Mononuclear cell (primary cell): ENCODE data around the gene KCTD15. TPM values are rescaled to one million over a fixed set of nuclear protein-coding genes. Genes with fewer than 3 reads are reported as not detected.

Experiments used
- H3K27me3 ChIP-seq: 2 replicates; pipeline ENCODE4 v1.6.0; 2011; ENCODE audit warnings: low read length, control low read depth; ENCODE audit not compliant: insufficient read depth
- H3K4me1 ChIP-seq: 2 replicates; pipeline ENCODE4 v1.5.1; 2011; ENCODE audit warnings: mild to moderate bottlenecking, low read length, control low read depth; ENCODE audit not compliant: insufficient read depth
- H3K4me3 ChIP-seq: 2 replicates; pipeline ENCODE4 v1.5.1; 2011; ENCODE audit warnings: mild to moderate bottlenecking, low read length, moderate library complexity
- H3K9me3 ChIP-seq: 2 replicates; pipeline ENCODE4 v1.5.1; 2011; ENCODE audit warnings: low read depth, mild to moderate bottlenecking, control low read depth, low read length
- total RNA-seq: library from RNA; depleted of rRNA; stranded (reverse); fragments of >200 nt; gene quantifications from one replicate; pipeline ENCODE4 v1.2.3, GENCODE V29; 2012

Gene KCTD15
- total RNA-seq, 1 donor = 10.3 TPM

DNA sequence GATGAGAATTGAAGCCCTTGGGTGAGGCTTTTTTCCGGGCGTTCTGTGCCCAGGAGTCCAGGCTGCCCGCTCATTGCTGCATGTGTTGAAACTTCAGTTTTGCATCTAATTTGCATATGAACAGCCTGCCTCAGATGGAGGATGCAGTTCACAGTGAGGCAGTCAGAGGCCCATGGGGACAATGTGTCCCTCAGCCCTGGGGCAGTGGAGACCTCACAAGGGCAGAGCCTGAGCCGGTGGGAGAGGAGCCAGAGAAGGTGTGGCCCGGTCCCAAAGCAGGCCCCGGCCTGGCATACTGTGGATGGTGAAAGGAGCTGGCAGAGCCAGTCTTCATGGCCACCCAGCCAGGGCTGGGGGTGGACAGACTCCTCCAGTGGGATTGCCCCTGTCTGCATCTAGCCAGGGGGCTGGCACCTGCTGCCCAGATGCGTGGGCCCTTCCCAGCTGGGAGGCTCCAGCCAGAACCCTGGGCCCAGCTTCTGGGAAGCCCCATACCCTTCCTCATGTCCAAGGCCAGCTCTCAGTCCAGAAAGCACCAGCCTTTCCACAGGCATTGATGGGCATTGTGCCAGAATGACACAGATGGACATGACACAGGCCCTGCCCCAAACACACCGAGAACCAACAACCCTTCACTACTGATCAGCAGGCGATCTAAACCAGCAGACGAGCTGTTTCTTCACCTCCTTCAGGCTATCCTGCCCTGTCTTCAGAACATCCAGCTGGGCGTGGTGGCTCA is 32.9 kb upstream of the KCTD15 start:
- Histone ChIP-seq H3K9me3 (no peaks in the 10 kb centered on the region), H3K4me1 (no peaks in the 10 kb centered on the region), H3K27me3 (no peaks in the 10 kb centered on the region), H3K4me3 (no peak overlapping the region)

DNA sequence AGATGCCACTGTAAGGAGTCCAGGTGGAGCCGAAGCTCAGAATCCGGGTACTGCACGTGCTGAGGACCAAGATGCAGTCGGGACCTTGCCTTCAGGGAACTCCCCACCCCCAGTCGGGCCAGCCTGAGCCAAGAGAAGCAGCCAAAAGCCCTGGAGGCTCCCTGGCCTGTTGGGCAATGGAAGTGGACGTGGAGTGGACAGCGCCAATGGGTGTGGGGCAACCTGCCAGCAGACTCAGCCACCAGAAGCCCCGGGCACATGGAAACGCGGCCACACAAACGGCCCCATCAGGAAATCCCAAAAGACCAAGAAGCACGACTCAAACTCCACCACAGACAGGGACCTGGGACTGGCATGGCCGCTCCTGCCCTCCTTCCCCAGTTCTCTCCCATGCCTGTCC is 30.0 kb upstream of the KCTD15 start:
- Histone ChIP-seq H3K4me3 (no peak overlapping the region), H3K9me3 (no peaks in the 10 kb centered on the region), H3K4me1 (no peaks in the 10 kb centered on the region), H3K27me3 (no peaks in the 10 kb centered on the region)

DNA sequence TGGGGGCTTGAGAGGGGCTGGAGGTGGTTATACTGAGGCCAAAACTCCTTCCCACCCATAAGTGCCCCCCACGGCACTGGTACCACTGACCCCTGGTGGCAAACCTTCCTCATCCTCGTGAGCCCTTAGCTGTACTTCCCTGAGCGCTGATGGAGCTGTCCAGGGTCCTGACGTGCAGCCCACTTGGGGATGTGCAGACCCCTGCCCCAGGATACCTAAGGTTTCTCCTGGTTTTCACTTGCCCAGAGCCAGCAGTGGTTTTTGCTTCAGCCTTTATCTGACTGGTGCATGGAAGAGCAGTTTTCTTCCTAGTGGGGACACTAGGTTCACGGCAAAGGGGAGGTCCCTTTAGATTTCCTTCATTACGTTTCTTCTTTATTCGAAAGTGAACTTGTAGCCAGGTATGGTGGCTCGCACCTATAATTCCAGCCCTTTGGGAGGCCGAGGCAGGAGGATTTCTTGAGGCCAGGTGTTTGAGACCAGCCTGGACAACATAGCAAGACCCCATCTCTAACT is 28.7 kb upstream of the KCTD15 start:
- no peak overlapping the region for H3K4me3 ChIP-seq
- no peaks in the 10 kb centered on the region for H3K4me1 ChIP-seq
- no peaks in the 10 kb centered on the region for H3K27me3 ChIP-seq
- no peaks in the 10 kb centered on the region for H3K9me3 ChIP-seq

DNA sequence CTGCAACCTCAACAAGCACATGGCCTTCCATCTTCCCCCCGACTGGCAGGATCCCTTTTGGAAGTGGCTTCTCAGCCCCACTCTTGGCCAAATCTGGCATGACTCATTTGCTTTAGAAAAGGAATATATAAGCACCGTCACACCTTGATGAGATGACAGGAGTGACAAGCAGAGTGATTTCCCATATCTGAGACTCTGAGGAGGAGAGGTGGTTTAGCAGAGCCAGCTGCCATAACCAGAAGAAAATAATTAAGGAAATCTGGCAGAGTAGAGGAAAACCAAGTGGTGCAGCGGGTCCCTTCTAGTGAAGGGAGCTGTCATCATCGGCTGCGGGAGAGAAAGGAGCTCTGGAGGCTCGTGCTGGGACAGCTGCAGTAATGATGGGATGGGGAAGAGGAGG is 27.5 kb upstream of the KCTD15 start:
- H3K9me3 ChIP-seq = no peaks in the 10 kb centered on the region
- no peaks in the 10 kb centered on the region for H3K27me3 ChIP-seq
- H3K4me1 ChIP-seq = no peaks in the 10 kb centered on the region
- H3K4me3 ChIP-seq = no peak overlapping the region

DNA sequence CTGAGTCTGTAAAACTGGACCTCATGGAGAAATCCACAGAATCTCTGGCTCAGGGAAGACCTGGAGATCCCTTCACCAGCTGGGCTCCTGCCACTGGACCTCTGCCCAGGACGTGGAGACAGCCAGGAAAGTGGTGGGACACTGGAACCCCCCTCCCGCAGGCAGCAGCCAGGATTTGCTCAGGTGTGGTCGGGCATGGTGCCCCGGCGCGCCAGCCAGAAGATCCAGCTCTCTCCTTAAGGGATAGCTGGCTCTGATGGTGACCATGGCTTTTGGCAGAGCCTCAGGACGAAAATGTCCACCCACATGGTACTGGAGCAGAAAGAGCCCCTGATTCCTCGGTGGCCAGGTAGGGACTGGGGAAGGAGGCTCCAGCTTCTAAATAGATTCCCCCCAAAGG is 26.6 kb upstream of the KCTD15 start:
- no peaks in the 10 kb centered on the region for H3K4me1 ChIP-seq
- H3K4me3 ChIP-seq = no peak overlapping the region
- no peaks in the 10 kb centered on the region for H3K27me3 ChIP-seq
- no peaks in the 10 kb centered on the region for H3K9me3 ChIP-seq

DNA sequence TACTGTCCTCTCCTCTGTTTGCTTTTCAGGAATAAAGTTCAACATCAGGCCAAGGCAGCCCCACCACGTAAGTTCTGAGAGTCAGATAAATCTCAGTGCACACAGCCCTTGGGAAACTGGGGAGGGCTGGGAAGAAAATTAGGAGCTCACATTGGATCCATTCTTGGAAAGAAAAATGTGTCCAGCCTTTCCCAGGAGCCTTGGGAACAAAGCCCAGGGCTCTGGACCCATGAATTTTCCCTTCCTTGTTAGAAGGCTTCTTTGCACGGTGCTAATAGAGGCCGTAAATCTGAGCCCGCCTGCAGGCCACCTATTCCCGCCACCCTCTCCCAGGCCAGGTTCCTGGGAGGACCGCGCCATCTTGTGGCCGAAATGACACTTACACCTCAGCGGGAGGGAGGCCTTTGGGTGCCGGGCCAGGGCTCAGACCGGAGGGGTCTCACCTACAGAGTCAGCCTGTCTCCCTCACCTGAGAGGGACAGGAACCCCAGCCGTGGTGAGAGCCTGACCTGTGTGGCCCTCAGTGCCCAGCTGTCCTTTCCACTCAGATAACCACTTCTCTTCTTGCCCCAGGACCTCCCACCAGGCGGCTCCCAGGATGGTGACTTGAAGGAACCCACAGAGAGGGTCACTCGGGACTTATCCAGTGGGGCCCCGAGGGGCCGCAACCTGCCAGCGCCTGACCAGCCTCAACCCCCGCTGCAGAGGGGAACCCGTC is 25.1 kb upstream of the KCTD15 start:
- Histone ChIP-seq H3K4me1 (no peaks in the 10 kb centered on the region), H3K27me3 (no peaks in the 10 kb centered on the region), H3K4me3 (no peak overlapping the region), H3K9me3 (no peaks in the 10 kb centered on the region)

DNA sequence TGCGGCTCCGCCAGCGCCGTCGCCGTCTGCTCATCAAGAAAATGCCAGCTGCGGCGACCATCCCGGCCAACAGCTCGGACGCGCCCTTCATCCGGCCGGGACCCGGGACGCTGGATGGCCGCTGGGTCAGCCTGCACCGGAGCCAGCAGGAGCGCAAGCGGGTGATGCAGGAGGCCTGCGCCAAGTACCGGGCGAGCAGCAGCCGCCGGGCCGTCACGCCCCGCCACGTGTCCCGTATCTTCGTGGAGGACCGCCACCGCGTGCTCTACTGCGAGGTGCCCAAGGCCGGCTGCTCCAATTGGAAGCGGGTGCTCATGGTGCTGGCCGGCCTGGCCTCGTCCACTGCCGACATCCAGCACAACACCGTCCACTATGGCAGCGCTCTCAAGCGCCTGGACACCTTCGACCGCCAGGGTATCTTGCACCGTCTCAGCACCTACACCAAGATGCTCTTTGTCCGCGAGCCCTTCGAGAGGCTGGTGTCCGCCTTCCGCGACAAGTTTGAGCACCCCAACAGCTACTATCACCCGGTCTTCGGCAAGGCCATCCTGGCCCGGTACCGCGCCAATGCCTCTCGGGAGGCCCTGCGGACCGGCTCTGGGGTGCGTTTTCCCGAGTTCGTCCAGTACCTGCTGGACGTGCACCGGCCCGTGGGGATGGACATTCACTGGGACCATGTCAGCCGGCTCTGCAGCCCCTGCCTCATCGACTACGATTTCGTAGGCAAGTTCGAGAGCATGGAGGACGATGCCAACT is 24.4 kb upstream of the KCTD15 start:
- Histone ChIP-seq H3K4me3 (no peak overlapping the region), H3K9me3 (no peaks in the 10 kb centered on the region), H3K4me1 (no peaks in the 10 kb centered on the region), H3K27me3 (no peaks in the 10 kb centered on the region)

DNA sequence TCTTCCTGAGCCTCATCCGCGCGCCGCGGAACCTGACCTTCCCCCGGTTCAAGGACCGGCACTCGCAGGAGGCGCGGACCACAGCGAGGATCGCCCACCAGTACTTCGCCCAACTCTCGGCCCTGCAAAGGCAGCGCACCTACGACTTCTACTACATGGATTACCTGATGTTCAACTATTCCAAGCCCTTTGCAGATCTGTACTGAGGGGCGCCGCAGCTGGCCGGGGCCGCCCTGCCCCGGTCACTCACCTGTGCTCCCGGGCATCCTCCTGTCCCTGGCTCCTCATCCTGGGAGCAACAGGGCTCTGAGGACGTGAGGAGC is 23.9 kb upstream of the KCTD15 start:
- no peaks in the 10 kb centered on the region for H3K4me1 ChIP-seq
- H3K4me3 ChIP-seq = no peak overlapping the region
- no peaks in the 10 kb centered on the region for H3K27me3 ChIP-seq
- H3K9me3 ChIP-seq = no peaks in the 10 kb centered on the region

DNA sequence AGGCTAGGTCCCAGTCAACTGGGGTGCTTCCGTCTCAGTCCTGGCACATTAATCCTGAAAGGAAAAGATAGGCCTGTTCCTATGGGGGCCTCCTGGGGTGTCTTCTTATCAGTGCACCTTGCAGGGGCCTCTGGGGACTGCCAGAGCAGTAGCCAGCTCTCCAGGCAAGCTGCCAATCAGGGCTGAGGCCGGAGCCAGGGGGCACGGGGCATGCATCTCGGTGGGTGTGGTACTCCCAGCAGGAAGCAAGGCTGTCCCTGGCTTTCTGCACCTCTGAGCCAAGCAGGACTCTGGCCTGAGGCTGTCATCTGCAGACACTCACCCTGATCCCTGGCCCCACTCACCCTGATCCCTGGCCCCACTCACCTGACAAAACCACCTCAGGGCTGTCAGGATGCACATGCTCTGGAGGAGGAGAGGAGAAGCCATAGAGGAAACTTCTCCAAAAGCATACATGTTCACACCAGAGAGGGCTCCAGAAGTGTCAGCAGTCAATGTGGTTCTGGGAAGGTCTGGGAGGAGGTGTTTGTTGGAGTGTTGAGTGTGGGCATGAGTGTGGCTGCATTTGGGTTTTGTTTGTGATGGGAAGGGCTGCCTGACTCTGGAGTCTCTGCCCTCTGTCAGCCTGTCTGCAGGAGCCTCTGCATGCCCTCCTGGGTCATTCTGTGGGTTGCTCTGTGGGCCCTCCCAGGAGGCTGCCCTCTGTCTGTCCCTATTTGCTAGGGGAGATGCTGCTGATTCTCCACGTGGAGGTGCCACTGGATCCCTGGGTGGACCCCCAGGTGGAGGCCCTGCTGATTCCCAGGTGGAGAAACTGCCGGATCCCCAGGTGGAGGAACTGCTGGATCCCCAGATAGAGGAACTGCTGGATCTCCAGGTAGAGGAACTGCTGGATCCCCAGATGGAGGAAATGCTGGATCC is 22.7 kb upstream of the KCTD15 start:
- Histone ChIP-seq H3K4me1 (no peaks in the 10 kb centered on the region), H3K4me3 (no peak overlapping the region), H3K27me3 (peaks cover 3% of the 10 kb centered on the region), H3K9me3 (no peaks in the 10 kb centered on the region)

DNA sequence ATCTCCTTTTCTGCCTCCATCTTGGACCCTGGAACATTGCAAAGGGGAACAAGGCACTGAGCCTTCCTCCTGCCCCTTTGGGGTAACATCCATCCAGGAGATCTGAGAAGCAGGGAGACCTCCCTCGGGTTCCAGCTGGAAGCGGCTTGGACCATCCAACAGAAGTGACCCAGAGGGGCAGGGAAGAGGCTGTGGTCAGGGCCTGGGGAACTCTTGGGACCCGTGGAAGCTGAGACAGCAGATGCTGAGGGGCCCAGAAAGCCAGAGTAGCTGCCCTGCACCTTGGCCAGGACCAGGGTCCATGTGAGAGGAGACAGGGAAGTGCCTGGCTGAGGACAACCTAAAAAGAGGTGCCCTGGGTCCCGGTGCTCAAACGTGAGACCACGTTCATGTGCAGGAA is 21.9 kb upstream of the KCTD15 start:
- Histone ChIP-seq H3K4me3 (no peak overlapping the region), H3K4me1 (no peaks in the 10 kb centered on the region), H3K9me3 (no peaks in the 10 kb centered on the region), H3K27me3 (peaks cover 3% of the 10 kb centered on the region)

DNA sequence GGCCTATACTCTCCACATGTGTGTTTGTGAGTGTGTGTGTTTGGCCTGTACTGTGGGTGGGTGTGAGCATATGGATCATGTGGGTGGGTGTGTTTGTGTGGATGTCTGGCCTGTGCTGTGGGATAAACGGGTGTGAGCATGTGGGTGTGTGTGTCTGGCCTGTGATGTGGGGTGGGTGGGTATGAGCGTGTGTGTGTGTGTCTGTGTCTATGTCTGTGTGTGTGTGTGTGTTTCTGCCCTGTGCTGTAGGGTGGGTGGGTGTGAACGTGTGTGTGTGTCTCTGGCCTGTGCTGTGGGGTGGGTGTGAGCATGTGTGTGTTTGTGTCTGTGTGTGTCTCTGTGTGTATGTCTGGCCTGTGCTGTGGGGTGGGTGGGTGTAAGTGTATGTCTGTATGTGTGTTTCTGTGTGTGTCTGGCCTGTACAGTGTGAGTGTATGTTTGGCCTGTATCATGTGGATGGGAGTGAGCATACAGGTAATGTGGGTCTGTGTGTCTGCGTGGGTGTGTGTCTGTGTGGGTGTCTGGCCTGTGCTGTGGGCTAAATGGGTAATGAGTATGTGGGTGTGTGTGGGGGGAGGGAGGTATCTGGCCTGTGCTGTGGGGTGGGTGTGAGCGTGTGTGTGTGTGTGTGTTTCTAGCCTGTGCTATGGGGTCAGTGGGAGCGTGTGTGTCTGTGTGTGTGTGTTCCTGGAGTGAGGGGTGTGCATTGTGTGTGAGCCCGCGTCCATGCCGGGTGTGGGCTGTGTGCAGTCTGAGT is 20.8 kb upstream of the KCTD15 start:
- H3K4me3 ChIP-seq = no peak overlapping the region
- no peaks in the 10 kb centered on the region for H3K4me1 ChIP-seq
- H3K27me3 ChIP-seq = peaks cover 3% of the 10 kb centered on the region
- H3K9me3 ChIP-seq = no peaks in the 10 kb centered on the region

DNA sequence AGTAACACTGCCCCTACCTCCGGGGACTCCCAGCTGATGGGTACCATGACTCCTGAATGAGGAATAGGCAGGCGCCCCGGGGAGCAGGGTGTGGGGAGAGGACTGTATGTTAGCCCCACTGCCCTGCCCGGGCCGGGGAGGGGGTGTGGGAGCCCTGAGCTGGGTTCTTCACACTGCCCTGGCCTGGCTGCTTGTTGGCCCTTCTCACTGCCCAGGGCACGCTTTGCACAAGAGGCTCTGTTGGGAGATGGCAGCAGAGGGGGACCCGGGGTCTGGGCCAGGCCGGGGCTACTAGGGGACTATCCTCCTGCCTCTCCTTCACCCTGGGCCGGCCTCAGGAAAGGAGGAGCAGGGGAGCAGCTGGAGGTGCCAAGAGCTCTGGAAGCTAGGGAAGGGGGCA is 19.3 kb upstream of the KCTD15 start:
- H3K27me3 ChIP-seq = peaks cover 3% of the 10 kb centered on the region
- no peaks in the 10 kb centered on the region for H3K4me1 ChIP-seq
- no peak overlapping the region for H3K4me3 ChIP-seq
- no peaks in the 10 kb centered on the region for H3K9me3 ChIP-seq

DNA sequence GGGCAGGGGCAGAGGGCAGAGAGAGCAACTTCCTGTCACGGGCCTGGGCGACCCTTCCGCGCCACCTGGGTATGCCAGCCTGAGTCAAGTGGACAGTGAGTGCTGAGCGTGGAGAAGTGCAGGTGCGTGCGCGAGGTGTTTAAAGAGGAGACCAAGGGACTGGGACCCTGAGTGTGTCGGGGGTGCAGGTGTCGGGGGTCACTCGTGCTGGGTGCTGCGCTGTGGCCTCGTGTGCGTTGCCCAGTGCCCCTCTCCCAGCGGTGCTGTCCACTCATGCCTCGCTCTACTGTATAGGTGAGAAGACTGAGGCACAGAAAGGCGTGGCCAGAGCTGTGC is 18.9 kb upstream of the KCTD15 start:
- Histone ChIP-seq H3K4me1 (no peaks in the 10 kb centered on the region), H3K9me3 (no peaks in the 10 kb centered on the region), H3K4me3 (no peak overlapping the region), H3K27me3 (peaks cover 3% of the 10 kb centered on the region)

DNA sequence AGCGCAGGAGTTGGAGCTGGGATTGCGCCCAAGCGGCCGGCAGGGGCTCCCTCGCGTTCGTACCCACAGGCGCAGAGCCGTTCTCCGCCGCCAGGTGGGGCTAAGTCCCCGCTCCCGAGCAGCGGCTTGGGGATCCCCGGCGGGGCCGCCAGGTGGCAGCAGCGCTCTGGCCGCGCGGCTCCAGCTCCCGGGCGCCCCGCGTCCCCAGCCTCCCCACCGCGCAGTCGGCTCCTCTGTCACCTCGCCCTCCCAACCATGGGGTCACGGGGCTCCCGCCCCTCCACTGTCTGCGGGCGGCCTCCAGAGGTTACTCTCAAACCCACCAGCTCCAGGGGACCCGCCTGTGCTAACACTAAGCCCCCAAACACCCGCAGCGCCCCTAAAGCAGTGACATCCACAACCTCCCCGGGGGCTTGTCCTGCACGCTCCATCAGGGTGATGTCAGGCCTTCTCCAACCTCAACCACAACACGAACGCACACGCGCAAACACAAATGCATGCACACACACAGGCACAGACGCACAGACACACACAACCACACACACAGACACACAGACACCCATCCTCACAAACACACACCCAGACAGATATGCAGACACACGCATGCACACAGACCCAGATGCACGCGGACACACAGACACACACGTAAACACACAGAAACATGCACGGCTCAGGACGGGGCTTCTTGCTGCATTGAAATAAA is 18.4 kb upstream of the KCTD15 start:
- Histone ChIP-seq H3K9me3 (no peaks in the 10 kb centered on the region), H3K4me3 (no peak overlapping the region), H3K27me3 (peaks cover 3% of the 10 kb centered on the region), H3K4me1 (no peaks in the 10 kb centered on the region)
